Measurements from ENCODE around the gene IL12RB2.

GRCh38 chr1:67262735-67263134 is 44.9 kb upstream of the IL12RB2 start:
- TF ChIP-seq CTCF (conservative IDR thresholded peaks at IDR 0.05 in 1 of 2, IDR thresholded peaks at IDR 0.05 in 1 of 2; ENCODE audit: low read depth in 1 of 2, low read length in 2 of 2) (no peak), EZH2 (IDR thresholded peaks at IDR 0.05; ENCODE audit: low read length, missing control alignments) (no peak)
